ENCODE data around the gene CDCA7L.
"Not testable (repeated sequence)": the region's sequence is repeated elsewhere in the genome, so short reads cannot be mapped to it uniquely, and the experiment has no call there.

Gene CDCA7L

GRCh38 chr7:21939136-21939857 lies 6.4 kb downstream of the CDCA7L start:
- H3K4me3 ChIP-seq (ENCODE audit: low read depth, low read length), result no peak overlapping the region; the same call in 1 of the 2 replicates
- DNase-seq (ENCODE audit: low read depth), result peak; percentile 56
- TF ChIP-seq CTCF (IDR thresholded peaks at IDR 0.05; ENCODE audit: control insufficient read depth, extremely low read depth, insufficient read depth), result no peak

GRCh38 chr7:21938463-21938862 lies 7.2 kb downstream of the CDCA7L start:
- TF ChIP-seq CTCF (IDR thresholded peaks at IDR 0.05; ENCODE audit: control insufficient read depth, extremely low read depth, insufficient read depth), result no peak
- no peak overlapping the region for H3K4me3 ChIP-seq (ENCODE audit: low read depth, low read length)
- DNase-seq (ENCODE audit: low read depth), result no peak

GRCh38 chr7:21934808-21935207 lies 10.9 kb downstream of the CDCA7L start:
- no peak overlapping the region for H3K4me3 ChIP-seq (ENCODE audit: low read depth, low read length)
- no peak for TF ChIP-seq CTCF (IDR thresholded peaks at IDR 0.05; ENCODE audit: control insufficient read depth, extremely low read depth, insufficient read depth)
- no peak for DNase-seq (ENCODE audit: low read depth)

- DNase-seq (ENCODE audit: low read depth); H3K4me3 ChIP-seq (ENCODE audit: low read depth, low read length): not testable (repeated sequence)
Observed at GRCh38 chr7:21933293-21933692, 12.4 kb downstream of the CDCA7L start.

GRCh38 chr7:21927693-21928092 lies 18.0 kb downstream of the CDCA7L start:
- no peak for DNase-seq (ENCODE audit: low read depth)
- no peak overlapping the region for H3K4me3 ChIP-seq (ENCODE audit: low read depth, low read length)
- TF ChIP-seq CTCF (IDR thresholded peaks at IDR 0.05; ENCODE audit: control insufficient read depth, extremely low read depth, insufficient read depth), result no peak

DNA sequence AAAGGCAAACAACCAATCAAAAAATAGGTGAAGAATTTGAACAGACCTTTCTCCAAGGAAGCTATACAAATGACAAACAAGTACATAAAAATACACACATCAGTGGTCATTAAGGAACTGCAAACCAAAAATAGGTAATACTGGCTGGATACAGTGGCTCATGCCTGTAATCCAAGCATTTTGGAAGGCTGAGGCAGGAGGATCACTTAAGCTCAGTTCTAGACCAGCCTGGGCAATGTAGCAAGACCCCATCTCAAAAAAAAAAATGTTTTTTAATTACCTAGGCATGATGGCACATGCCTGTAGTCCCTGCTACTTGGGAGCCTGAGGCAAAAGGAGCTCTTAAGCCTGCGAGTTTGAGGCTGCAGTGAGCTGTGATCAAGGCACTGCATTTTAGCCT lies 19.3 kb downstream of the CDCA7L start:
- no peak overlapping the region for H3K4me3 ChIP-seq (ENCODE audit: low read depth, low read length)
- no peak for TF ChIP-seq CTCF (IDR thresholded peaks at IDR 0.05; ENCODE audit: control insufficient read depth, extremely low read depth, insufficient read depth)
- DNase-seq (ENCODE audit: low read depth), result no peak

- no peak overlapping the region for H3K4me3 ChIP-seq (ENCODE audit: low read depth, low read length)
- no peak for TF ChIP-seq CTCF (IDR thresholded peaks at IDR 0.05; ENCODE audit: control insufficient read depth, extremely low read depth, insufficient read depth)
- peak; percentile 90 for DNase-seq (ENCODE audit: low read depth)
Observed at GRCh38 chr7:21923658-21924057, 22.0 kb downstream of the CDCA7L start.

Data from LNCaP clone FGC (cell line).